Measurements from ENCODE around the gene PLA2G6.

PLA2G6 gene

DNA sequence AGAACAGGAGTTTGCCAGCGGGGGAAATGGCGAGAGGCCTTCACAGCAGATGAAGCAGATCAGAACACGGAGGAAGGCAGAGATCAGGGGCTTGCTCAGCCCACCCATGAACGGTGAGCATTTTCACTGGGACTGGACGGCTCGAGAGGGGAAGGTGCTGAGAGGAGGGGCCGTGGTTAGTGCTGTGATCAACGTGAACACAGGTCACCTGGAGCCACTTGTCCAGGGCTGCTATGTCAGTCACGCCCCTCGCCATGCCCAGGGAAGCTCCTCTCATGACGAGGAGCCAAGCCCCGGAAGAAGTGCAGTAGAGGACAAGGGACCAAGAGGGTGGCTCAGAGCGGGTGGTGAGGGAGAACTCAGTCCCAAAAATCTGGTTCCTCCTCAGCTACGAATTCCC is 7.0 kb downstream of the PLA2G6 start:
- no peak overlapping the region for H3K14ac ChIP-seq (ENCODE audit: low read length)
- peak overlapping the region; percentile 33 for H3K18ac ChIP-seq (ENCODE audit: low read length)
- H3K79me1 ChIP-seq (ENCODE audit: low read length): peaks cover 24% of the 10 kb centered on the region
- DNase-seq: no peak
- no peak overlapping the region for H2AFZ ChIP-seq (ENCODE audit: insufficient read depth, low read length, poor library complexity)
- no peak overlapping the region for H3K27ac ChIP-seq (ENCODE audit: low read depth, low read length)
- H3K9me3 ChIP-seq (ENCODE audit: insufficient read depth, low read depth, low read length): no peaks in the 10 kb centered on the region
- H2BK120ac ChIP-seq (ENCODE audit: insufficient read depth, low read length, poor library complexity): peak overlapping the region; percentile 61
- WGBS (ENCODE audit: extremely low coverage, insufficient coverage, insufficient read length): no CpG with 5 or more reads among the region's 14 CpGs
- no peaks in the 10 kb centered on the region for H3K27me3 ChIP-seq (ENCODE audit: insufficient read depth, low read length)
- H3K79me2 ChIP-seq (ENCODE audit: control insufficient read depth, insufficient read depth, low read length, poor library complexity): no peaks in the 10 kb centered on the region
- peak overlapping the region; percentile 92 for H2AK5ac ChIP-seq (ENCODE audit: low read length)
- no peak overlapping the region for H4K12ac ChIP-seq (ENCODE audit: low read depth, low read length)
- peak overlapping the region; percentile 17 for H4K91ac ChIP-seq (ENCODE audit: low read depth, low read length)
- no peak overlapping the region for H3K4ac ChIP-seq (ENCODE audit: low read depth, low read length)
- no peak overlapping the region for H2BK5ac ChIP-seq (ENCODE audit: low read depth, low read length, poor library complexity)
- H4K8ac ChIP-seq (ENCODE audit: low read depth, low read length): no peak overlapping the region
- H3K4me1 ChIP-seq (ENCODE audit: control insufficient read depth in 1 of 2, insufficient read depth in 2 of 2, low read length in 2 of 2): peaks cover 17 to 20% of the 10 kb centered on the region in 2 experiments
- H2BK12ac ChIP-seq (ENCODE audit: low read length): peak overlapping the region; percentile 46
- H3K36me3 ChIP-seq (ENCODE audit: control insufficient read depth in 1 of 2, insufficient read depth in 2 of 2, low read length in 2 of 2): no peaks in the 10 kb centered on the region
- H3K9ac ChIP-seq (ENCODE audit: low read length): no peak overlapping the region
- H3K4me2 ChIP-seq (ENCODE audit: low read length): no peak overlapping the region
- no peak overlapping the region for H3K23ac ChIP-seq (ENCODE audit: low read length)
- H3K4me3 ChIP-seq (ENCODE audit: low read depth, low read length): no peak overlapping the region

DNA sequence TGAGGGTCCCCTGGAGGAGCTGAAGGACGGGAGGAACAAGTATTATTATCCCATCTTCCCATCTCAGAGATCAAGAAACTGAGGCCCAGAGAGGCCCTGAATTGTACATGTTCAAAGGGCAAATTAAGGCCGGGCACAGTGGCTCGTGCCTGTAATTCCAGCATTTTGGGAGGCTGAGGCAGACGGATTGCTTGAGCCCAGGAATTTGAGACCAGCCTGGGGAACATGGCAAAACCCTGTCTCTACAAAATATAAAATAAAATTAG is 8.1 kb downstream of the PLA2G6 start:
- H3K79me2 ChIP-seq (ENCODE audit: control insufficient read depth, insufficient read depth, low read length, poor library complexity): no peaks in the 10 kb centered on the region
- H2BK120ac ChIP-seq (ENCODE audit: insufficient read depth, low read length, poor library complexity): no peak overlapping the region
- no peak overlapping the region for H2BK5ac ChIP-seq (ENCODE audit: low read depth, low read length, poor library complexity)
- no peak overlapping the region for H3K18ac ChIP-seq (ENCODE audit: low read length)
- H3K23ac ChIP-seq (ENCODE audit: low read length): no peak overlapping the region
- DNase-seq: no peak
- no peak overlapping the region for H2AK5ac ChIP-seq (ENCODE audit: low read length)
- peaks cover 17 to 20% of the 10 kb centered on the region in 2 experiments for H3K4me1 ChIP-seq (ENCODE audit: control insufficient read depth in 1 of 2, insufficient read depth in 2 of 2, low read length in 2 of 2)
- H3K14ac ChIP-seq (ENCODE audit: low read length): no peak overlapping the region
- H3K9me3 ChIP-seq (ENCODE audit: insufficient read depth, low read depth, low read length): no peaks in the 10 kb centered on the region
- H3K9ac ChIP-seq (ENCODE audit: low read length): no peak overlapping the region
- H3K27ac ChIP-seq (ENCODE audit: low read depth, low read length): no peak overlapping the region
- no CpG with 5 or more reads among the region's 4 CpGs for WGBS (ENCODE audit: extremely low coverage, insufficient coverage, insufficient read length)
- H2AFZ ChIP-seq (ENCODE audit: insufficient read depth, low read length, poor library complexity): no peak overlapping the region
- no peak overlapping the region for H3K4me2 ChIP-seq (ENCODE audit: low read length)
- H4K12ac ChIP-seq (ENCODE audit: low read depth, low read length): no peak overlapping the region
- H3K36me3 ChIP-seq (ENCODE audit: control insufficient read depth in 1 of 2, insufficient read depth in 2 of 2, low read length in 2 of 2): no peaks in the 10 kb centered on the region
- H4K91ac ChIP-seq (ENCODE audit: low read depth, low read length): no peak overlapping the region
- no peak overlapping the region for H2BK12ac ChIP-seq (ENCODE audit: low read length)
- H3K4me3 ChIP-seq (ENCODE audit: low read depth, low read length): no peak overlapping the region
- peaks cover 19% of the 10 kb centered on the region for H3K79me1 ChIP-seq (ENCODE audit: low read length)
- H3K27me3 ChIP-seq (ENCODE audit: insufficient read depth, low read length): no peaks in the 10 kb centered on the region
- no peak overlapping the region for H4K8ac ChIP-seq (ENCODE audit: low read depth, low read length)
- no peak overlapping the region for H3K4ac ChIP-seq (ENCODE audit: low read depth, low read length)

DNA sequence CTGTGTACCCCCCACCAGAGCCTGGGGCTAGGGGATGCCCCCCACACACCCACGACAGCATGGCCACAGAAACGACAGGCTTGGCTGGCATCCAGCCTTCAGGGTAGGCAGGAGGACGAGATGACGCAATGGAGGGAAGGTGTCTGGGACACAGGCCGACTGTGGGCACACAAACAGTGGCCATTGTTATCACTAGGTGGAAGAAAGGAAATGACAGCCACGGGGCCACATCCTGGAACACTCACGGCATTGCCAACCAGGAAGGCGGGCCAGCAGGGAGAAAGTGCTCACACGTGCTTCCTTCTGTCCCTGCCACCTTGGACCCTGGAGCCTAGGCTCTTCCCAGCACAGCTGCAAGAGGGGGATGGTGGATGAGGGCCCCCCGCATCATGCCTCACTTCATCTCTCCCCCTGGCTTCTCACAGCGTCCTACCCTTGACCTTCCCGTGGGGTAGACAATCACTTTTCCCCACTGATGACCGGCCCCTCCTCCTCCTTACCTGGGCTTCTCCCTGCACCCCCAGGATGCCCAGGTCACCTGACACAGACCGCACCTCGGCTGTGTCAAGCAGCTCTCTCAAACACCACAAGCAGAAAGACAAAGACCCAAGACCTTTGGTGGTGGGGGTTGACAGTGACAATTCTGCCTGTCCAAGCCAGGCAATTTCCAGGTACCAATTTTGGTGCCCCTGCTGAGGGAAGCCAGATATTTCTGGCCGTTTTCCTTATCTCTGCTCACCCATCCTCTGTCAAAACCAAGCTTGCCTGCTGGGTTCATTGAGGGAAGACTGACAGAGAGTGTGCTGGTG is 8.6 kb downstream of the PLA2G6 start:
- WGBS (ENCODE audit: extremely low coverage, insufficient coverage, insufficient read length): no CpG with 5 or more reads among the region's 16 CpGs
- Histone ChIP-seq H3K27ac (ENCODE audit: low read depth, low read length) (no peak overlapping the region), H3K79me1 (ENCODE audit: low read length) (peaks cover 15% of the 10 kb centered on the region), H3K27me3 (ENCODE audit: insufficient read depth, low read length) (no peaks in the 10 kb centered on the region), H2BK5ac (ENCODE audit: low read depth, low read length, poor library complexity) (peak overlapping the region; percentile 24), H3K4me2 (ENCODE audit: low read length) (no peak overlapping the region), H4K12ac (ENCODE audit: low read depth, low read length) (no peak overlapping the region), H3K9me3 (ENCODE audit: insufficient read depth, low read depth, low read length) (no peaks in the 10 kb centered on the region), H4K8ac (ENCODE audit: low read depth, low read length) (no peak overlapping the region), H3K79me2 (ENCODE audit: control insufficient read depth, insufficient read depth, low read length, poor library complexity) (no peaks in the 10 kb centered on the region), H3K9ac (ENCODE audit: low read length) (no peak overlapping the region), H2BK12ac (ENCODE audit: low read length) (no peak overlapping the region), H2BK120ac (ENCODE audit: insufficient read depth, low read length, poor library complexity) (no peak overlapping the region), H2AK5ac (ENCODE audit: low read length) (peak overlapping the region; percentile 59), H4K91ac (ENCODE audit: low read depth, low read length) (no peak overlapping the region), H3K4me3 (ENCODE audit: low read depth, low read length) (no peak overlapping the region), H3K14ac (ENCODE audit: low read length) (peak overlapping the region; percentile 50), H2AFZ (ENCODE audit: insufficient read depth, low read length, poor library complexity) (peak overlapping the region; percentile 42), H3K36me3 (ENCODE audit: control insufficient read depth in 1 of 2, insufficient read depth in 2 of 2, low read length in 2 of 2) (no peaks in the 10 kb centered on the region), H3K23ac (ENCODE audit: low read length) (no peak overlapping the region), H3K4me1 (ENCODE audit: control insufficient read depth in 1 of 2, insufficient read depth in 2 of 2, low read length in 2 of 2) (peaks cover 14 to 17% of the 10 kb centered on the region in 2 experiments), H3K4ac (ENCODE audit: low read depth, low read length) (no peak overlapping the region), H3K18ac (ENCODE audit: low read length) (peak overlapping the region; percentile 2)
- DNase-seq: no peak

- WGBS (ENCODE audit: extremely low coverage, insufficient coverage, insufficient read length): no CpG with 5 or more reads among the region's 16 CpGs
- Histone ChIP-seq H3K36me3 (ENCODE audit: control insufficient read depth in 1 of 2, insufficient read depth in 2 of 2, low read length in 2 of 2) (no peaks in the 10 kb centered on the region), H2BK12ac (ENCODE audit: low read length) (no peak overlapping the region), H4K8ac (ENCODE audit: low read depth, low read length) (no peak overlapping the region), H3K79me2 (ENCODE audit: control insufficient read depth, insufficient read depth, low read length, poor library complexity) (no peaks in the 10 kb centered on the region), H3K18ac (ENCODE audit: low read length) (no peak overlapping the region), H2BK5ac (ENCODE audit: low read depth, low read length, poor library complexity) (no peak overlapping the region), H2BK120ac (ENCODE audit: insufficient read depth, low read length, poor library complexity) (no peak overlapping the region), H3K9ac (ENCODE audit: low read length) (no peak overlapping the region), H4K12ac (ENCODE audit: low read depth, low read length) (no peak overlapping the region), H2AFZ (ENCODE audit: insufficient read depth, low read length, poor library complexity) (no peak overlapping the region), H3K79me1 (ENCODE audit: low read length) (peaks cover 10% of the 10 kb centered on the region), H3K9me3 (ENCODE audit: insufficient read depth, low read depth, low read length) (no peaks in the 10 kb centered on the region), H3K4ac (ENCODE audit: low read depth, low read length) (no peak overlapping the region), H3K4me1 (ENCODE audit: control insufficient read depth in 1 of 2, insufficient read depth in 2 of 2, low read length in 2 of 2) (peaks cover 12% of the 10 kb centered on the region in 2 experiments), H3K4me3 (ENCODE audit: low read depth, low read length) (peak overlapping the region; percentile 20), H2AK5ac (ENCODE audit: low read length) (no peak overlapping the region), H3K27ac (ENCODE audit: low read depth, low read length) (no peak overlapping the region), H3K4me2 (ENCODE audit: low read length) (no peak overlapping the region), H3K14ac (ENCODE audit: low read length) (no peak overlapping the region), H4K91ac (ENCODE audit: low read depth, low read length) (no peak overlapping the region), H3K23ac (ENCODE audit: low read length) (no peak overlapping the region), H3K27me3 (ENCODE audit: insufficient read depth, low read length) (no peaks in the 10 kb centered on the region)
- no peak for DNase-seq
Measured at GRCh38 chr22:38171927-38172831, 9.5 kb downstream of the PLA2G6 start.
